Adrenal gland (tissue), 5 donors: ENCODE data around the gene MYCBPAP.

Source experiments
- POLR2A ChIP-seq, 2 donors: fragments of 450-650 bp; IDR thresholded peaks; one replicate each; pipeline ENCODE4 v1.6.1; 2017; ENCODE audit warnings: antibody characterized with exemption in 2 of 2, mild to moderate bottlenecking in 2 of 2, moderate library complexity in 1 of 2
- TF ChIP-seq, protein P1 (sequence below), 6 experiments: fragments of 450-650 bp in 4 of 6; fragments of 200-600 bp in 2 of 6; sonication (generic) in 1 of 6; IDR thresholded peaks; 1 replicate in 5 of 6; 2 replicates in 1 of 6; pipeline versions ENCODE4 v1.5.1 to v1.8.0; 2016 to 2021; ENCODE audit warnings: antibody characterized with exemption in 6 of 6, mild to moderate bottlenecking in 2 of 6, moderate library complexity in 1 of 6
- donor health status: DM: no; HTN: no; CAD: no.

DNA sequence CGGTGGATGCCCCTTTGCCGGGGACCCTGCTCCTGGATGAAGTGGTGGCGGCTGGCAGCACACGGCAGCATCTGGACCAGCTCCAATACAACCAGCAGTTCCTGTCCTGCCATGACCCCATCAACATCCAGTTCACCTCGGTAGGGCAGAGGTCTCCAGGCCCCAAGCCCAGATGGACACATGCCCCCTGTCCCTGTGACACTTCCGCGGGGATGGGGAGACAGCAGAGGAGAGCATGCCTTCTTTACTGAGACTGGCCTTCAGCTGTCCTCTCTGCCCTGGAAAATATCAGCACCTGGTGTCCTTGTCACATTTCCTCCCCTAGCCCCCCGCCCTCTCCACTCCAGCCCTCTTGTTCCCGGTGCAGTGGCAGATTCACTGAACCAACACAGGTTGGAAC is 45.8 kb upstream of the MYCBPAP start:
- TF ChIP-seq, protein P1, sequence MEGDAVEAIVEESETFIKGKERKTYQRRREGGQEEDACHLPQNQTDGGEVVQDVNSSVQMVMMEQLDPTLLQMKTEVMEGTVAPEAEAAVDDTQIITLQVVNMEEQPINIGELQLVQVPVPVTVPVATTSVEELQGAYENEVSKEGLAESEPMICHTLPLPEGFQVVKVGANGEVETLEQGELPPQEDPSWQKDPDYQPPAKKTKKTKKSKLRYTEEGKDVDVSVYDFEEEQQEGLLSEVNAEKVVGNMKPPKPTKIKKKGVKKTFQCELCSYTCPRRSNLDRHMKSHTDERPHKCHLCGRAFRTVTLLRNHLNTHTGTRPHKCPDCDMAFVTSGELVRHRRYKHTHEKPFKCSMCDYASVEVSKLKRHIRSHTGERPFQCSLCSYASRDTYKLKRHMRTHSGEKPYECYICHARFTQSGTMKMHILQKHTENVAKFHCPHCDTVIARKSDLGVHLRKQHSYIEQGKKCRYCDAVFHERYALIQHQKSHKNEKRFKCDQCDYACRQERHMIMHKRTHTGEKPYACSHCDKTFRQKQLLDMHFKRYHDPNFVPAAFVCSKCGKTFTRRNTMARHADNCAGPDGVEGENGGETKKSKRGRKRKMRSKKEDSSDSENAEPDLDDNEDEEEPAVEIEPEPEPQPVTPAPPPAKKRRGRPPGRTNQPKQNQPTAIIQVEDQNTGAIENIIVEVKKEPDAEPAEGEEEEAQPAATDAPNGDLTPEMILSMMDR (IDR thresholded peaks at IDR 0.05): no peak
- no peak for TF ChIP-seq POLR2A (IDR thresholded peaks at IDR 0.05)
